Fibroblast of lung (primary cell): ENCODE results near the gene BCKDK. TPM values are rescaled to one million over a fixed set of nuclear protein-coding genes. Genes with fewer than 3 reads are reported as not detected.
"Not testable (repeated sequence)": the region's sequence is repeated elsewhere in the genome, so short reads cannot be mapped to it uniquely, and the experiment has no call there.

Source experiments
- DNase-seq, 2 donors: peaks; one replicate each; pipeline versions ENCODE4 v3.0.0 to v3.0.0-alpha.2; 2010; ENCODE audit warnings: low read depth in 2 of 2
- H2AFZ ChIP-seq: 2 replicates; pipeline ENCODE4 v1.5.1; 2012; ENCODE audit warnings: low read length, control low read depth, inconsistent platforms
- H3K27ac ChIP-seq: 2 replicates; pipeline ENCODE4 v1.5.1; 2011; ENCODE audit warnings: low read length, control low read depth; ENCODE audit not compliant: insufficient read depth
- H3K27me3 ChIP-seq: 2 replicates; pipeline ENCODE4 v1.5.1; 2011; ENCODE audit warnings: mild to moderate bottlenecking, low read length; ENCODE audit not compliant: control insufficient read depth, insufficient read depth
- H3K36me3 ChIP-seq: 2 replicates; pipeline ENCODE4 v1.5.1; 2011; ENCODE audit warnings: low read length; ENCODE audit not compliant: control insufficient read depth, insufficient read depth
- H3K4me1 ChIP-seq: 2 replicates; pipeline ENCODE4 v1.5.1; 2011; ENCODE audit warnings: low read length; ENCODE audit not compliant: control insufficient read depth, insufficient read depth; ENCODE audit errors: extremely low read depth
- H3K4me2 ChIP-seq: 2 replicates; pipeline ENCODE4 v1.5.1; 2011; ENCODE audit warnings: low read length, control low read depth; ENCODE audit not compliant: insufficient read depth; ENCODE audit errors: extremely low read depth
- H3K4me3 ChIP-seq, 4 experiments: fragments of 200-600 bp in 1 of 4; sonication (generic) in 1 of 4; replicated peaks in 1 of 4; 2 replicates each; pipeline ENCODE4 v1.5.1; 2011 to 2016; ENCODE audit warnings: low read length in 4 of 4, low read depth in 3 of 4, mild to moderate bottlenecking in 3 of 4, control low read depth in 2 of 4, inconsistent platforms in 1 of 4, mixed read lengths in 1 of 4; ENCODE audit not compliant: insufficient read depth in 1 of 4; ENCODE audit errors: control extremely low read depth in 1 of 4
- H3K79me2 ChIP-seq: 2 replicates; pipeline ENCODE4 v1.5.1; 2012; ENCODE audit warnings: mild to moderate bottlenecking, low read length, inconsistent platforms; ENCODE audit not compliant: control insufficient read depth, insufficient read depth
- H3K9ac ChIP-seq: 2 replicates; pipeline ENCODE4 v1.5.1; 2011; ENCODE audit warnings: mild to moderate bottlenecking, low read length, control low read depth; ENCODE audit not compliant: insufficient read depth
- H3K9me3 ChIP-seq: 2 replicates; pipeline ENCODE4 v1.5.1; 2012; ENCODE audit warnings: low read depth, low read length; ENCODE audit not compliant: control insufficient read depth, insufficient read depth
- H4K20me1 ChIP-seq: 2 replicates; pipeline ENCODE4 v1.5.1; 2011; ENCODE audit warnings: low read length; ENCODE audit not compliant: control insufficient read depth, insufficient read depth; ENCODE audit errors: extremely low read depth
- CTCF ChIP-seq, 2 donors: IDR thresholded peaks in 1 of 2; conservative IDR thresholded peaks in 1 of 2; 1 replicate in 1 of 2; 2 replicates in 1 of 2; pipeline ENCODE4 v1.5.1; 2011 to 2012; ENCODE audit warnings: low read length in 2 of 2, control low read depth in 1 of 2, inconsistent platforms in 1 of 2, low read depth in 1 of 2, mild to moderate bottlenecking in 1 of 2
- EZH2 ChIP-seq: IDR thresholded peaks from 2 replicates; pipeline ENCODE4 v1.5.1; 2012; ENCODE audit warnings: low read length, control low read depth, mild to moderate bottlenecking; ENCODE audit errors: missing control alignments
- polyA plus RNA-seq, 2 donors: library from polyadenylated mRNA; depleted of rRNA in 1 of 2; stranded (reverse) in 1 of 2; unstranded in 1 of 2; fragments of >200 nt; gene quantifications; 2 replicates each; pipeline ENCODE4 v1.2.1, GENCODE V29; 2011 to 2012; ENCODE audit warnings: missing spikeins in 1 of 2
- total RNA-seq: library from RNA; depleted of rRNA; stranded (reverse); fragments of >200 nt; gene quantifications from 2 replicates; pipeline ENCODE4 v1.2.1, GENCODE V29; 2014

BCKDK gene
- total and polyA plus RNA-seq, 2 donors (not counting 1 experiment from before 2014, with no cell fraction given) = 18.5 to 34.8 TPM

DNA sequence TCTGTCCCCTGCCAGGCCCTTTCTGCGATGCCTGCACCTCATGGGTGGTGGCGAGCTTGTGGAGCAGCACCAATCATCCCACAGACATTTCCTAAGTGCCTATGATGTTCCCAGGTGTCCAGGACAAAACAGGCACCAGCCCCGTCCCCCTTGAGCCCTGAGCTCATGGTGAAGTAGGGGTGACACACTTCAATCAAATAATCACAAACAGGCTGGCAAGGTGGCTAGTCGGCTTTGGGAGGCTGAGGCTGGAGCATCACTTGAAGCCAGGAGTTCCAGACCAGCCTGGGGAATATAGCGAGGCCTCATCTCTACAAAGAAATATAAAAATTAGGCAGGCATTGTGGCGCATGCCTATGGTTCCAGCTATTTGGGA lies 28.1 kb downstream of the BCKDK start:
- H3K9me3 ChIP-seq = no peaks in the 10 kb centered on the region
- no peak overlapping the region for H2AFZ ChIP-seq
- H4K20me1 ChIP-seq = no peaks in the 10 kb centered on the region
- no peak for TF ChIP-seq CTCF (conservative IDR thresholded peaks at IDR 0.05 in 1 of 2, IDR thresholded peaks at IDR 0.05 in 1 of 2; ENCODE audit: low read depth in 1 of 2, low read length in 2 of 2)
- no peak for TF ChIP-seq EZH2
- H3K27me3 ChIP-seq = no peaks in the 10 kb centered on the region
- H3K4me3 ChIP-seq = no peak overlapping the region
- no peak overlapping the region for H3K9ac ChIP-seq
- H3K4me1 ChIP-seq = peaks cover 2% of the 10 kb centered on the region
- peaks cover 2% of the 10 kb centered on the region for H3K36me3 ChIP-seq
- no peaks in the 10 kb centered on the region for H3K79me2 ChIP-seq
- no peak overlapping the region for H3K27ac ChIP-seq
- H3K4me2 ChIP-seq = no peak overlapping the region
- no peak for DNase-seq

DNA sequence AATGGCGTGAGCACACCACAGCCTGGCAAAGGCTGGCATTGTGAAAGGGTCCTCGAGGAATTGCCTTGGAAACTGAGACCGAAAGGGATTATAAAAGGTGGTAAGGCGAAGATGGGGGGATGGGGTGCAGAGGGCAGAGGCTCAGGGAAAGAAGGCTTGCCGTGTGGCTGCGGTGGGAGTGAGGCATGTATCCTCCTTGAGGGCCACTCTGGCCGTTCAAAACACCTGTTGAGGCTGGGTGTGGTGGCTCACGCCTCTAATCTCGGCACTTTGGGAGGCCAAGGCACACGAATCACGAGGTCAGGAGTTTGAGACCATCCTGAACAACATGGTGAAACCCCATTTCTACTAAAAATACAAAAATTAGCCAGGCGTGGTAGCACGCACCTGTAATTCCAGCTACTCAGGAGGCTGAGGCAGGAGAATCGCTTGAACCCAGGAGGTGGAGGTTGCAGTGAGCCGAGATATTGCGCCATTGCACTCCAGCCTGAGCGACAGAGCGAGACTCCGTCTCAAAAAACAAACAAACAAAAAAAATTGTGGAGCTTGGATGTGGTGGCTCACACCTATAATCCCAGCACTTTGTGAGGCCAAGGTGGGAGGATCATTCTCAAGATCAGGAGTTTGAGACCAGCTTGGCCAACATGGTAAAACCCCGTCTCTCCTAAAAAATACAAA lies 28.8 kb downstream of the BCKDK start:
- not testable (repeated sequence) for H3K27ac ChIP-seq, H4K20me1 ChIP-seq, H2AFZ ChIP-seq, H3K9me3 ChIP-seq, H3K79me2 ChIP-seq, H3K4me2 ChIP-seq, H3K27me3 ChIP-seq, H3K9ac ChIP-seq, H3K36me3 ChIP-seq, DNase-seq, H3K4me3 ChIP-seq, H3K4me1 ChIP-seq

DNA sequence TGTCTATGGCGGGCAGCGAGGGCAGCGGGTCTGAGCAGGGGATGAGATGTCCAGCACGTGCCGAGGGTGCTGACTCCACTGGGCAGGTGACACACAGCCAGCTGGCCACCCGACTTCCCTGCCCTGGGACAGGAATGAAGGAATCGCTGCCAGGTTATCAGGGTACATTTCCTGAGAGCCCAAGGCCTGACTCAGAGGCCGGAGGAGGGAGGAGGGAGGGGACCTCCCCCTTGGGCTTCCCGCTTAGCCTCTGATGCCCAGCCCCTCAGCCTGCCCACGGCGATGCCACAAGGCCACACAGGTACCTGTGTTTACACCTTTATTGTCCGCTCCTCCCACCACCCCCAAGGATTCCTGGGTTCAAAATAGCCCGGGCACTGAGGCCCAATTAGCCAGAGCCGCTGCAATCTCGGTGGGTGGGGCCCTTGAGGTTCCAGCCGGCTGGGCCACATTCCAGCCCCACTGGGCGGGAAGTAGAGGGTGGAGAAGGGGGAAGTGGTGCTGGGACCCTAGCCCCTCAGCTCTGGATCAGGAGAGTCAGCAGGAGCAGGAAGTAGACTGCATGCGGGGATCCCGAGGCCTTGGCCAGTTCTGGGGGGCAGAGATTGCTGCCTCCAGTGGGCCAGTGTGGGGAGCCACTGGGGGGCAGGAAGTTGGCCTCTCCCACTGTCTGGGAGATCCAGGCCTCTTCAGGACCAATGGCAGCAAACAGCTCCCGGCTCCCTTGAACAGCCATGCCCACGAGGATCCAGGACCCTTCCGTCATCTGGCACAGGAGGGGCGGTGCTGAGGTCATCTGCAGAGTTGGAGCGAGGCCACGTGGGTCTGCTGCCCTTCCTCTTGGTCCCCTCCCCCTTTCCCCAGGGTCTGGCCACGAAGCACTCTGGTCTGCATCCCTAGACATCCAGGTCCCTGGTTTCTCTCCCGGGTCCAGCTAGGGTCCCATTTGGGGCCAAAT lies 30.7 kb downstream of the BCKDK start:
- H3K27me3 ChIP-seq = no peaks in the 10 kb centered on the region
- no peak overlapping the region for H3K4me2 ChIP-seq
- TF ChIP-seq EZH2 = no peak
- no peak for TF ChIP-seq CTCF (conservative IDR thresholded peaks at IDR 0.05 in 1 of 2, IDR thresholded peaks at IDR 0.05 in 1 of 2; ENCODE audit: low read depth in 1 of 2, low read length in 2 of 2)
- no peaks in the 10 kb centered on the region for H3K36me3 ChIP-seq
- H3K9me3 ChIP-seq = no peaks in the 10 kb centered on the region
- no peaks in the 10 kb centered on the region for H3K79me2 ChIP-seq
- H2AFZ ChIP-seq = no peak overlapping the region
- no peaks in the 10 kb centered on the region for H4K20me1 ChIP-seq
- peak; percentile 37 to 77 for DNase-seq
- no peak overlapping the region for H3K27ac ChIP-seq
- H3K4me1 ChIP-seq = peaks cover 9% of the 10 kb centered on the region
- no peak overlapping the region for H3K4me3 ChIP-seq
- H3K9ac ChIP-seq = no peak overlapping the region

DNA sequence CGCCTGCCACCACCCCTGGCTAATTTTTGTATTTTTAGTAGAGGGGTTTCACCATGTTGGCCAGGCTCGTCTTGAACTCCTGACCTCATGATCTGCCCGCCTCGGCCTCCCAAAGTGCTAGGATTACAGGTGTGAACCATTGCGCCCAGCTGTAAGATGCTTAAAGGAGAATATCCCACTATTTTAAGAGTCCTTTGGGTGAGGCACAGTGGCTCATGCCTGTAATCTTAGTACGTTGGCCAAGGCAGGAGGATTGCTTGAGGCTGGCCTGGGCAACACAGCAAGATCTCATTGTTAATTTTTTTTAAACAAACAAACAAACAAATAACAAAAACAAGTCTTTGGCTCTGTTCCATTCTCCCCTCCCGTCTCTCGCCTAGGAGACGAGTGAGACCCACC lies 32.9 kb downstream of the BCKDK start:
- H3K9ac ChIP-seq, H2AFZ ChIP-seq, H3K4me1 ChIP-seq, H3K4me3 ChIP-seq, H3K9me3 ChIP-seq, H3K36me3 ChIP-seq, DNase-seq, H3K79me2 ChIP-seq, H4K20me1 ChIP-seq, H3K27me3 ChIP-seq: not testable (repeated sequence)
- Histone ChIP-seq H3K4me2 (peak overlapping the region; percentile 93), H3K27ac (peak overlapping the region; percentile 56)
